ENCODE data around the gene MOXD1.

MOXD1 gene

GRCh38 chr6:132400883-132401617 is at the start of gene MOXD1:
Gene MOXD1, minus strand, starts transcription at chr6:132401475. Its CDS starts 49 bp downstream, at chr6:132401426.
- DNase-seq (ENCODE audit: low read depth, low spot score): no peak

- no peak for DNase-seq (ENCODE audit: low read depth, low spot score)
These were observed 45.6 kb upstream of the MOXD1 start for GRCh38 chr6:132446855-132447241.

GRCh38 chr6:132446141-132446854 is 45.0 kb upstream of the MOXD1 start:
- DNase-seq (ENCODE audit: low read depth, low spot score): no peak

- no peak for DNase-seq (ENCODE audit: low read depth, low spot score)
These were observed 44.1 kb upstream of the MOXD1 start for GRCh38 chr6:132445201-132445951.

GRCh38 chr6:132443206-132443605 is 41.9 kb upstream of the MOXD1 start:
- DNase-seq (ENCODE audit: low read depth, low spot score): no peak

- no peak for DNase-seq (ENCODE audit: low read depth, low spot score)
These were observed 28.8 kb upstream of the MOXD1 start for GRCh38 chr6:132430110-132430509.

- no peak for DNase-seq (ENCODE audit: low read depth, low spot score)
These were observed 23.9 kb upstream of the MOXD1 start for GRCh38 chr6:132425176-132425575.

- no peak for DNase-seq (ENCODE audit: low read depth, low spot score)
These were observed 22.6 kb upstream of the MOXD1 start for GRCh38 chr6:132423839-132424238.

- no peak for DNase-seq (ENCODE audit: low read depth, low spot score)
These were observed 17.1 kb upstream of the MOXD1 start for GRCh38 chr6:132418235-132418965.

GRCh38 chr6:132414761-132415160 is 13.5 kb upstream of the MOXD1 start:
- DNase-seq (ENCODE audit: low read depth, low spot score): no peak

GRCh38 chr6:132414322-132414721 is 13.0 kb upstream of the MOXD1 start:
- DNase-seq (ENCODE audit: low read depth, low spot score): no peak

GRCh38 chr6:132413499-132413802 is 12.2 kb upstream of the MOXD1 start:
- no peak for DNase-seq (ENCODE audit: low read depth, low spot score)

- DNase-seq (ENCODE audit: low read depth, low spot score): no peak
These were observed 11.6 kb upstream of the MOXD1 start for GRCh38 chr6:132412656-132413498.

- no peak for DNase-seq (ENCODE audit: low read depth, low spot score)
These were observed 10.0 kb upstream of the MOXD1 start for GRCh38 chr6:132411296-132411695.

GRCh38 chr6:132410830-132411229 is 9.6 kb upstream of the MOXD1 start:
- DNase-seq (ENCODE audit: low read depth, low spot score): no peak

GRCh38 chr6:132405143-132405915 is 4.1 kb upstream of the MOXD1 start:
- no peak for DNase-seq (ENCODE audit: low read depth, low spot score)

GRCh38 chr6:132404736-132405135 is 3.5 kb upstream of the MOXD1 start:
- no peak for DNase-seq (ENCODE audit: low read depth, low spot score)

GRCh38 chr6:132404330-132404729 is 3.1 kb upstream of the MOXD1 start:
- no peak for DNase-seq (ENCODE audit: low read depth, low spot score)

- DNase-seq (ENCODE audit: low read depth, low spot score): no peak
These were observed 477 bp upstream of the MOXD1 start for GRCh38 chr6:132401618-132402285.

- no peak for DNase-seq (ENCODE audit: low read depth, low spot score)
These were observed 756 bp downstream of the MOXD1 start for GRCh38 chr6:132400555-132400882.
